CD1c-positive myeloid dendritic cell (primary cell): ENCODE results near the gene SLC6A14.

Source experiments
- DNase-seq: peaks from one replicate; pipeline ENCODE4 v3.0.0-alpha.2; 2016; ENCODE audit errors: extremely low spot score

The SLC6A14 gene, protein sequence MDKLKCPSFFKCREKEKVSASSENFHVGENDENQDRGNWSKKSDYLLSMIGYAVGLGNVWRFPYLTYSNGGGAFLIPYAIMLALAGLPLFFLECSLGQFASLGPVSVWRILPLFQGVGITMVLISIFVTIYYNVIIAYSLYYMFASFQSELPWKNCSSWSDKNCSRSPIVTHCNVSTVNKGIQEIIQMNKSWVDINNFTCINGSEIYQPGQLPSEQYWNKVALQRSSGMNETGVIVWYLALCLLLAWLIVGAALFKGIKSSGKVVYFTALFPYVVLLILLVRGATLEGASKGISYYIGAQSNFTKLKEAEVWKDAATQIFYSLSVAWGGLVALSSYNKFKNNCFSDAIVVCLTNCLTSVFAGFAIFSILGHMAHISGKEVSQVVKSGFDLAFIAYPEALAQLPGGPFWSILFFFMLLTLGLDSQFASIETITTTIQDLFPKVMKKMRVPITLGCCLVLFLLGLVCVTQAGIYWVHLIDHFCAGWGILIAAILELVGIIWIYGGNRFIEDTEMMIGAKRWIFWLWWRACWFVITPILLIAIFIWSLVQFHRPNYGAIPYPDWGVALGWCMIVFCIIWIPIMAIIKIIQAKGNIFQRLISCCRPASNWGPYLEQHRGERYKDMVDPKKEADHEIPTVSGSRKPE

DNA sequence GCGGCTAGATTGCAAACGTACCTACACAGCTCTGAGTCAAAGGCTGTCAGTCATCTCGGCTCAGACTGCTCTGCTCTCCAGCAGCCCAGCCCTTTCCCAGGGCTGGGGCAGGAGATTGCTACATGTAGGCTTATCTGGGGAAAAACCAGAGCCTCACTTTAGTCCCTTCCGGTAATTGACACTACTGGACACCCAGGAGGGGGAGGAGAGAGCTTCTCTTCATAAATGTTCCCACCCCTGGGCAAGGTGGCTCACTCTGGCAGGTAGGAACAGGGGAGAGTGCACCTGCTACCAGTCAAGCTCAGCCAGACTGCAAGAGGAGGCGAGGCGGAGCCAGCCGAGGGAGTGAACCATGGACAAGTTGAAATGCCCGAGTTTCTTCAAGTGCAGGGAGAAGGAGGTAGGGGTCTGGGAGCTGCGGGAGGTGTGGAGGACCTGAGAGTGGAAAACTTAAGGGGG is at the start of gene SLC6A14:
Gene SLC6A14 (plus strand): TSS at position 249 of the 459 bp plus-strand sequence. CDS start 104 bp downstream, at position 353.
- DNase-seq = no peak

DNA sequence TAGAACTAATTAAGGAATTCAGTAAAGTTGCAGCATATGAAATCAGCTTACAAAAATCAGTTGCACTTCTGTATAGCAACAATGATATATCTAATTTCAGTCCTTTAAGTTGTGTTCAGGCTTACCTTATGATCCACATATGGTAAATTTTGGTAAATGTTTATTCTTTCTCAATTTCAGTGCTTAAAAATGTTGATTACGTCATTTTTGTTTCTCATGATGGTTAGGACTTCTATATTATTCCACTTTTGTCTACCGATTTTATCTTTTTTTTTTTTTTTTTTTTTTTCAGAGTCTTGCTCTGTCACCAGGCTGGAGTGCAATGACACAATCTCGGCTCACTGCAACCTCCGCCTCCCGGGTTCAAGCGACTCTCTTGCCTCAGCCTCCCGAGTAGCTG is 40.7 kb upstream of the SLC6A14 start:
- no peak for DNase-seq

DNA sequence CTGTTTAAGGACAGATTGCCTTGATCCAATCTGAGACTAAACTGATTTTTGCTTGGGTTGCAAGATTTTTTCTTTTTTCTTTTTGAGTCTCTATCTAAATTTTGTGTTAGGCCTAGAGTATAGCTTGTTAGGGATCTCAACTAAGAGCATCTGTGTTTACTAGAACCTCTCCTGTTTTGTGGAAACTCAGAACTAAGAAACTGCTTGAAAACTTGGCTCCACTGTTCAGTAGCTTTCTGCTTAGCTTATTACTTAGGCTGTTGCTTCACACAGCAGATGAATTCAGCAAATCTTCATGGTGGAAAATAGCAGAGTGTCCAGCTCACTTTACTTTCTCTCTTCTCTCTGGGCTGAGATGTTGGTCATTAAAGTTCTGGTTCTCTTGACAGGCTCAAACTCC is 36.7 kb upstream of the SLC6A14 start:
- no peak for DNase-seq

DNA sequence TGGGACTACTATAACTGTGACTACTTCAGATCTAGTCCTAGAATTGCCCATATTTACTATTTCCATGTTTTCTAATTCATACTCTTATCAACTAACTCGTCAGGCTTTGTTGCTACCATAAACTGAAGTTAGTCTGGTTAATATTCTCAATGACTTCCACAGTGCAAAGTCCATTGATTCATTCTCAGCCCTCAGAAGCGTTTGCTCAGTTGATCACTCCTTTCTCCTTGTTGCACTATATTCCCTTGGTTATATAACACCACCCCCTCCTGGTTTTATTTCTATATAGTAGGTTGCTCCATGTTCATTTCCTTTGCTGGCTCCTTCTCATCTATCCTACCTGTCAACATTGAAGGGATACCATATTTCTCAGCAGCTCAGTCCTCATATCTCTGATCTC is 27.2 kb upstream of the SLC6A14 start:
- DNase-seq = no peak

DNA sequence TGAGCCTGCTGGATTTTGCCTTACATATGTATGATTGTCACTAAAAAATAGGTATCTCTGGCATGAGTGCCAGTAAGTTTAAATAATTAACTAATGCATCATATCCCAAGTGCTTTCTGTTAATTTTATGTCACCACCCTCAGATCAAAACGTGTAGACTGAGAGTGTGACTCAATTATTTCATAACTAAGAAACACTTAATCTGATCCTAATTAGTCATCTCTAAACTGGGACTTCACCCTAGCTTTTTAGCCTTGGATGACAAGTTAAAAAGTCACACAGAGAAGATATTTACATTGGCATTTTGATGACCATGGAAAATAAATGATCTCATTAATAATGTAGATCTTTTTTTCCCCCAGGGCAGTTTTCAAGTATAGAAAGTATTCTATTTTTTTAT is 23.1 kb upstream of the SLC6A14 start:
- no peak for DNase-seq

DNA sequence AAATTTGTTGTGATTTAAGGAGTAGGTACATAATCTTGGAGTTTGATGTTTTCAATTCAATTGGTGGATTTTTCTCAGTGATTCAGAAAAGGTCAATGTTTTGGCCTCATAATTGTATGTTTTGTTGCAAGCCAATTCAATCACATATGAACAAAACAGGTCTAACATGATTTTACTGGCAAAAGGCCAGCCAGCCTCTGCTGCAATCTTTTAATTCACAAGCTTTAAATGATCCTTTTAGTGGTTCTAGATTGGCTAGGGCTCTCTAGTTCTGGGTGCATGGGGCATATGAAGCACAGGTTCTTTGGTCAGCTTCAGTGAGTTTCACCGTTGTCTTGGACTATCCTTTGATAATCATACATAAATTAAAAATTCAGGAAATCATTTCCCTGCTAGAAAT is 19.2 kb upstream of the SLC6A14 start:
- no peak for DNase-seq

DNA sequence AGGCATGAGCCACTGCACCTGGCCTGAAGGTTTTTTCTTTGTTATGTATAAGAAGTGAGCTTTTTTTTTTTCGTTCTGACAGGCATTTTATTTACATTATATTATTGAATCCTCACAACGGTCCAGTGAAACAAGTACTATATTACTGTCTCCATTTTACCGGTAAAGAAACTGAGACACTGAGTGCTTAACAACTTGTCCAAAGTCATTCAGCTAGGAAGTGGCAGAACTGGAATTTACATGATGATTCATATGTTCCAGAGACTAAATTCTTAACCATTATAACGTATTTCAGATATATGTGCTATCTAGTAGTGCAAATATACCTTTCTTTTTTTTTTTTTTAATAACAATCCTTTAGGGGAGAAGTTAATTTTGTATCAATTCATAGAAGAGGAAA is 18.4 kb upstream of the SLC6A14 start:
- DNase-seq = no peak

DNA sequence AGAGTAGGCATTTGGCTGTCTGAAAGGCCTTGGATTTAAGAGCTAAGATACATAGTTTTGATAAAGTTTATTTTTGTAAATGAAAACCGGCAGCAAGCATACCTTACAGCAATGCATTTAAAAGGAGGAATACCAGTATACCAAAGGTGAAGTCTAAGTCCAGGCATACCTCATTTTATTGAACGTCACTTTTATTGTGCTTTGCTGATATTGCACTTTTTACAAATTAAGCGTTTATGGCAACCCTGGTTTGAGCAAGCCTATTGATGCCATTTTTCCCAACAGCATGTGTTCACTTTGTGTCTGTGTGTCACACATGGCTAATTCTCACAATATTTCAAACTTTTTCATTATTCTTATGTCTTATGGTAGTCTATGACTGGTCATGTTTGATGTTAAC is 8.4 kb upstream of the SLC6A14 start:
- DNase-seq = no peak

DNA sequence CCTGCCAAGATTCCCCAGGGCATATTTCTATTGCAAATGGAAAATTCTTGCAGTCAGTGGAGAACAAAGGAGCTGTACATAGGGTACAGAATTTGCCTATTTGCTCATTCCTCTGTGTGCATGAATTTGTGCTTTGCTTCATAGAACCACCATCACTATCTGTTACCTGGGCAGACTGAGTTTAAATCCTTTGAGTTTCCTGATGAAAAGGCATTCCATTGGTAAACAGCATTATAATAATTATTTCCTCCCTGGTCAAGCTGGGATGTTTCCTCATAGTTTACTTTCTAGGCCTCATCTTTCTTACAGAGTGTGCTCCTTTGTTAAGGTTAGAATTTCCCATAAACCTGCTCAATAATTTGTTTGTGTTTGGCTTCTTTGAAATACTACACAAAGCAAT is 809 bp upstream of the SLC6A14 start:
- no peak for DNase-seq

DNA sequence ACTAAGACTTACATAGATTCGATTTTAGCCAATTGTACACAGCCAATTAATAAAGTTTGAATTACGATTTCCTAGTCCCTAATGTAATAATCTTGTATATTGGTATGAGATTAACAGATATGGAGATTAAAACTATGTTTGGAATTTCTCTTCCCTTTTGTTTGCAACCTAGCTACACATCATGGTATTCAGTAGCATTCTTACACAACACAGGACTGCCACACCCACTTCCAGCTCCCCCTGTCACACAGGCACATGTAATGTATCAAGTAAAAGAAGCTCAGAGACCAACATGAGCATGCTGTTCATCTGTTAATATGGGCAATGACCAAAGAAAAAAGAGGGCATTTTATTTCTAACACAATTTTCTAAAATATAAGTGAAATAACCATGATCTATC is 12.8 kb downstream of the SLC6A14 start:
- DNase-seq = no peak

DNA sequence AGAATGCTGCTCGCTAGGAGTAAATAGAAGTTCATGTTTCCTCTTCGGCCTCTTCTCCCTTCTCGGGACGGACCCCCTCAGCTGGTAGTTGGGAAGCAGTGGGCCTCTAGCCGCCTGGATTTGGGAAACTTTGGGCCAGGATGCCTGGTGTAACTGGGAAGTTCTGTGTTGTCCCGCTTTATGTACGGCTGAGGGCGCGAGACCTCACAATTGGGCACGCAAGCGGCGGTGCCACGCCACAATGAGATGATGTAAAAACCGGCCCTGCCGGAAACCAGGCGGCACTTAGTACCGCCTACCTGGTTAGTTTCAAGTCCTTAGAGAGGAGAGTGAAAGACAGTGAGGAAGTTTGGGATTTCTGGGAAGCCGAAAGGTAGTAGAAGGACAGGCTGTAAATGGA is 26.4 kb downstream of the SLC6A14 start, which contains the start of gene CT83:
Gene CT83 (minus strand): TSS at position 155 of the 400 bp plus-strand sequence. CDS start 120 bp downstream, at position 35.
- DNase-seq = no peak

DNA sequence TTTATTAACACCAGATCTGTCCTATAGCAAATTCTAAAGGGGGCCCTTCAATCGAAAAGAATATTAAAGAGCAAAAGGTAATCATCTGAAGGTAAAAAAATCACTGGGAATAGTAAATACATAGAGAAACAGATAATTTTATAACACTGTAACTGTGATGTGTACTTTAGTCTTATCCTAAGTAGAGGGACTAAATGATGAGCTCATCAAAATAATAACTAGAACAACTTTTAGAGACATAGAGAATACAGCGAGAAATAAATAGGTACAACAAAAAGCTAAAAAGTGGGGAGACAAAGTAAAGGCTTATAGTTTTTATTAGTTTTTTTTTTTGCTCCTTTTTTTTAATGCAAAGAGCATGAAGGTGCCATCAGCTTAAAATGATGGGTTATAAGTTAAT is 43.7 kb downstream of the SLC6A14 start:
- DNase-seq = no peak

DNA sequence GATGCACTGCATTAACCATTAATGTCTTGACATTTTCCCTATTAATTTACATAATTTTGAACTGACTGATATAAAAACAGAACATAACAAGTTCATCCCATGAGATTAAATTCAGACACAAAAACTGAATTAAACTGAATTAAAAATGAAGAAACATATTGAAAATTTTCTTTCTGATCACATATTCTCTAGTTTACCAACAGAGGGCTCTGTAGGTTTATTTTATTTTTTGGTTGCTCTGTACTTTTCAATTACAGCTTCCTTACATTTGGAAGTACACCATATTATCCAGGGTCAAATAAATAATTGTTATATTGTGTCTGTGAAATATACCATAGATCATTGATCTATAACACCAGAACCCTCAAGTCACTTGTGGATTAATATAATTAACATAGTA is 53.7 kb downstream of the SLC6A14 start:
- DNase-seq = no peak

DNA sequence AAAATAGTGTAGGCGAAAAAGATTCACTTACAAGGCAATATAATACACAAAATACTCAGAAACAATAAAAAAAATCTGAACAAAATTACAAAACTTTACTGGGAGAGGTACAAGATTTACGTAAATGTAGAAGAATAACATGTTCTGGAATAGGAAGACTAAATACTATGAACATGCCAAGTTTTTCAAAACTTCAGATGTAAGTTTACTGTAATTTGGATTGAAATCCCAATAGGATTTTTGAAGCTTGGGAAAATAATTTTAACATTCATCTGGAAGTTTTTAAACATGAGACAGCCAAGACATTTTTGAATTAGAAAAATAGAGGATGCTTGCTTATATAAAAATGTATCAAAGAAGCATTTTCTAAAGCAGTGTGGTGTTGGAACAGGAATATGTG is 56.9 kb downstream of the SLC6A14 start:
- no peak for DNase-seq

DNA sequence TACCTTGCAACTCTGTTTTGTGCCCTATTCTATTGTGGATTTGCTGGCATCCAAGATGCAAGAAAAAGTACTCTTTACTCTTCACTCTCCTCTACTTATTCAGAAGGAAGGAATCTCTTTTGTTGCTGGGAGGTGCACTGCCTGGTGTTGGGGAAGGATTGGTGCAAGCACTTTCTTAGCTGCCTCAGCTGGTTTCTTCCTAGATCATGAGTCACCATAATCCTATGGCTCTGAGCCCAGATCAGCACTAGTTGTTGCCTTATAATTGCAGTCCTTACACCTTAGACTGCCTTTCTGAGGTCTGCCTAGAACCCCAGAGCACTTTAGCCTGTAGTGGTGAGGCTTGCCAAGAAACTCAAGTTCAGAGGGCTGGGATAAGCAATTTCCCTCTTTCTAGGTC is 63.4 kb downstream of the SLC6A14 start:
- DNase-seq = no peak
